ENCODE measurements around the gene ANTXR2. TPM values are rescaled to one million over a fixed set of nuclear protein-coding genes. Genes with fewer than 3 reads are reported as not detected.

Gene ANTXR2
- total and polyA plus RNA-seq, 2 of the 13 experiments (the other 11 are each of a cell fraction or from before 2014, with no cell fraction given) = 4.6 to 14.5 TPM

GRCh38 chr4:80072744-80073472 lies at the start of gene ANTXR2 (continued):
- TF ChIP-seq ATF2 (CRISPR knock-in tag; IDR thresholded peaks at IDR 0.05) (no peak), BRCA1 (CRISPR knock-in tag; IDR thresholded peaks at IDR 0.05) (no peak; the same call in 1 of the 2 replicates), GABPA (IDR thresholded peaks at IDR 0.05; ENCODE audit: low read depth, low read length) (no peak), GABPA (CRISPR knock-in tag; IDR thresholded peaks at IDR 0.05; ENCODE audit: low read depth) (no peak), ZNF101 (CRISPR knock-in tag; IDR thresholded peaks at IDR 0.05; ENCODE audit: borderline replicate concordance, low read depth) (no peak), ARNTL (CRISPR knock-in tag; IDR thresholded peaks at IDR 0.05) (0 out of 2 replicates have a peak, but pooled peaks have one; percentile 35), ZNF496 (CRISPR knock-in tag; IDR thresholded peaks at IDR 0.05; ENCODE audit: insufficient replicate concordance) (no peak), HNRNPK (IDR thresholded peaks at IDR 0.05; ENCODE audit: low read depth, low read length, poor library complexity, severe bottlenecking) (no peak), YEATS4 (CRISPR knock-in tag; IDR thresholded peaks at IDR 0.05; ENCODE audit: borderline replicate concordance) (peak; percentile 34), SYNCRIP (IDR thresholded peaks at IDR 0.05; ENCODE audit: insufficient read depth, low read depth, low read length) (no peak), ATM (IDR thresholded peaks at IDR 0.05; ENCODE audit: borderline replicate concordance) (no peak), SRY (CRISPR knock-in tag; IDR thresholded peaks at IDR 0.05) (no peak), MAF1 (CRISPR knock-in tag; IDR thresholded peaks at IDR 0.05; ENCODE audit: borderline replicate concordance) (no peak), ZNF337 (CRISPR knock-in tag; IDR thresholded peaks at IDR 0.05; ENCODE audit: borderline replicate concordance, low read depth) (peak; percentile 28; the same call in 1 of the 2 replicates), SMAD3 (CRISPR knock-in tag; IDR thresholded peaks at IDR 0.05) (no peak), ZNF784 (CRISPR knock-in tag; IDR thresholded peaks at IDR 0.05; ENCODE audit: borderline replicate concordance) (no peak), REPIN1 (CRISPR knock-in tag; IDR thresholded peaks at IDR 0.05; ENCODE audit: borderline replicate concordance, low read depth) (no peak), GPN1 (CRISPR knock-in tag; IDR thresholded peaks at IDR 0.05; ENCODE audit: borderline replicate concordance) (no peak), ZNF558 (CRISPR knock-in tag; IDR thresholded peaks at IDR 0.05; ENCODE audit: borderline replicate concordance) (no peak), MXD1 (CRISPR knock-in tag; IDR thresholded peaks at IDR 0.05) (no peak; the same call in 1 of the 2 replicates), ZNF678 (CRISPR knock-in tag; IDR thresholded peaks at IDR 0.05) (no peak), CHD4 (IDR thresholded peaks at IDR 0.05; ENCODE audit: borderline replicate concordance, low read length) (no peak)
- TF ChIP-seq, protein P1, sequence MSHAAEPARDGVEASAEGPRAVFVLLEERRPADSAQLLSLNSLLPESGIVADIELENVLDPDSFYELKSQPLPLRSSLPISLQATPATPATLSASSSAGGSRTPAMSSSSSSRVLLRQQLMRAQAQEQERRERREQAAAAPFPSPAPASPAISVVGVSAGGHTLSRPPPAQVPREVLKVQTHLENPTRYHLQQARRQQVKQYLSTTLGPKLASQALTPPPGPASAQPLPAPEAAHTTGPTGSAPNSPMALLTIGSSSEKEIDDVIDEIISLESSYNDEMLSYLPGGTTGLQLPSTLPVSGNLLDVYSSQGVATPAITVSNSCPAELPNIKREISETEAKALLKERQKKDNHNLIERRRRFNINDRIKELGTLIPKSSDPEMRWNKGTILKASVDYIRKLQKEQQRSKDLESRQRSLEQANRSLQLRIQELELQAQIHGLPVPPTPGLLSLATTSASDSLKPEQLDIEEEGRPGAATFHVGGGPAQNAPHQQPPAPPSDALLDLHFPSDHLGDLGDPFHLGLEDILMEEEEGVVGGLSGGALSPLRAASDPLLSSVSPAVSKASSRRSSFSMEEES (CRISPR knock-in tag; IDR thresholded peaks at IDR 0.05) = no peak; the same call in 1 of the 2 replicates
- TF ChIP-seq, protein P2, sequence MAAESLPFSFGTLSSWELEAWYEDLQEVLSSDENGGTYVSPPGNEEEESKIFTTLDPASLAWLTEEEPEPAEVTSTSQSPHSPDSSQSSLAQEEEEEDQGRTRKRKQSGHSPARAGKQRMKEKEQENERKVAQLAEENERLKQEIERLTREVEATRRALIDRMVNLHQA (CRISPR knock-in tag; IDR thresholded peaks at IDR 0.05) = no peak

Measured in HepG2 (cell line).